H1 (cell line): ENCODE data around the gene INO80C. TPM values are rescaled to one million over a fixed set of nuclear protein-coding genes. Genes with fewer than 3 reads are reported as not detected.

ENCODE experiments used
- CTCF ChIA-PET: fragments of 300-600 bp; sonication (Branson Sonifier 250); formaldehyde crosslinking; loops from one replicate; lab custom pipeline; 2021; ENCODE audit not compliant: partially characterized antibody; lab: Charles Lee
- POLR2A ChIA-PET: fragments of 300-600 bp; sonication (Branson Sonifier 250); formaldehyde crosslinking; loops from one replicate; lab custom pipeline; 2021; ENCODE audit warnings: inconsistent platforms; ENCODE audit not compliant: partially characterized antibody; lab: Charles Lee
- DNase-seq, 2 experiments: peaks; one replicate each; pipeline versions ENCODE4 v3.0.0 to v3.0.0-alpha.2; 2010 to 2022; ENCODE audit warnings: low spot score in 2 of 2, low read depth in 1 of 2, mixed read lengths in 1 of 2
- FAIRE-seq: peaks from 2 replicates; lab custom pipeline; 2011; peaks lifted over from hg19 to GRCh38; lab: Jason Lieb, UNC
- H2AFZ ChIP-seq: 2 replicates; pipeline ENCODE4 v1.8.1; 2012; ENCODE audit warnings: low read length, inconsistent platforms
- H2AK5ac ChIP-seq: 2 replicates; pipeline ENCODE4 v1.6.1; 2013; ENCODE audit warnings: low read depth, low read length
- H2BK120ac ChIP-seq: replicated peaks from 2 replicates; pipeline ENCODE3; 2013; ENCODE audit warnings: low read depth, low read length, inconsistent platforms
- H2BK12ac ChIP-seq: 2 replicates; pipeline ENCODE4 v1.6.1; 2013; ENCODE audit warnings: low read depth, low read length
- H2BK15ac ChIP-seq: 2 replicates; pipeline ENCODE4 v1.6.1; 2013; ENCODE audit warnings: low read length
- H2BK20ac ChIP-seq: 2 replicates; pipeline ENCODE4 v1.6.1; 2013; ENCODE audit warnings: low read length
- H2BK5ac ChIP-seq: 2 replicates; pipeline ENCODE4 v1.6.1; 2013; ENCODE audit warnings: low read depth, low read length
- H3K14ac ChIP-seq: 2 replicates; pipeline ENCODE4 v1.6.1; 2013; ENCODE audit warnings: inconsistent platforms; ENCODE audit not compliant: insufficient read length
- H3K18ac ChIP-seq: 2 replicates; pipeline ENCODE4 v1.6.1; 2013; ENCODE audit warnings: low read length; ENCODE audit errors: extremely low read depth
- H3K23ac ChIP-seq: 2 replicates; pipeline ENCODE4 v1.6.1; 2013; ENCODE audit warnings: inconsistent platforms; ENCODE audit not compliant: insufficient read length
- H3K23me2 ChIP-seq: 2 replicates; pipeline ENCODE4 v1.6.1; 2013; ENCODE audit warnings: low read depth, low read length
- H3K27ac ChIP-seq: 2 replicates; pipeline ENCODE4 v1.6.1; 2011; ENCODE audit warnings: low read depth, low read length, inconsistent platforms
- H3K27me3 ChIP-seq, 4 experiments: replicated peaks in 1 of 4; 1 replicate in 1 of 4; 2 replicates in 3 of 4; pipeline versions ENCODE4 v1.6.1 to v1.8.1; 2011 to 2013; ENCODE audit warnings: low read length in 3 of 4, mild to moderate bottlenecking in 3 of 4, inconsistent platforms in 2 of 4, mixed read lengths in 2 of 4, moderate library complexity in 1 of 4; ENCODE audit not compliant: control insufficient read depth in 3 of 4, insufficient read depth in 3 of 4; ENCODE audit errors: extremely low read depth in 1 of 4
- H3K36me3 ChIP-seq, 4 experiments: 2 replicates each; pipeline versions ENCODE4 v1.6.1 to v1.8.1; 2011 to 2013; ENCODE audit warnings: mild to moderate bottlenecking in 4 of 4, low read length in 3 of 4, moderate library complexity in 2 of 4, control low read depth in 1 of 4, inconsistent platforms in 1 of 4; ENCODE audit not compliant: insufficient read depth in 4 of 4, control insufficient read depth in 2 of 4
- H3K4ac ChIP-seq: replicated peaks from 2 replicates; pipeline ENCODE3; 2013; ENCODE audit warnings: low read length, low read depth, mixed read lengths, inconsistent platforms; ENCODE audit not compliant: insufficient read length
- H3K4me1 ChIP-seq, 4 experiments: replicated peaks in 1 of 4; 1 replicate in 1 of 4; 2 replicates in 3 of 4; pipeline versions ENCODE4 v1.6.1 to v1.8.1; 2011 to 2013; ENCODE audit warnings: low read length in 3 of 4, inconsistent platforms in 2 of 4, mixed read lengths in 1 of 4; ENCODE audit not compliant: insufficient read depth in 4 of 4, control insufficient read depth in 3 of 4
- H3K4me2 ChIP-seq, 2 experiments: 2 replicates each; pipeline versions ENCODE4 v1.6.1 to v1.8.1; 2011 to 2013; ENCODE audit warnings: low read depth in 2 of 2, low read length in 2 of 2, control low read depth in 1 of 2, inconsistent platforms in 1 of 2, mild to moderate bottlenecking in 1 of 2; ENCODE audit not compliant: insufficient read depth in 1 of 2
- H3K4me3 ChIP-seq, 4 experiments: fragments of 200-600, 300-600 bp in 1 of 4; sonication (generic), shearing (Covaris generic), sonication (Bioruptor Twin) in 1 of 4; 2 replicates each; pipeline versions ENCODE4 v1.5.1 to v1.8.1; 2011 to 2016; ENCODE audit warnings: low read length in 4 of 4, low read depth in 3 of 4, control low read depth in 2 of 4, inconsistent platforms in 2 of 4, mild to moderate bottlenecking in 2 of 4, mixed read lengths in 1 of 4, moderate library complexity in 1 of 4; ENCODE audit not compliant: insufficient read depth in 2 of 4; ENCODE audit errors: extremely low read depth in 1 of 4
- H3K56ac ChIP-seq: replicated peaks from 2 replicates; pipeline ENCODE3; 2013; ENCODE audit warnings: low read depth, mild to moderate bottlenecking, mixed read lengths, low read length, inconsistent platforms; ENCODE audit not compliant: insufficient read length
- H3K79me1 ChIP-seq: 2 replicates; pipeline ENCODE4 v1.6.1; 2013; ENCODE audit warnings: low read depth, low read length, control low read depth
- H3K79me2 ChIP-seq, 2 experiments: 2 replicates each; pipeline versions ENCODE4 v1.6.1 to v1.8.1; 2012 to 2013; ENCODE audit warnings: low read length in 2 of 2, mild to moderate bottlenecking in 2 of 2, inconsistent platforms in 1 of 2; ENCODE audit not compliant: insufficient read depth in 2 of 2, control insufficient read depth in 1 of 2
- H3K9ac ChIP-seq, 4 experiments: replicated peaks in 1 of 4; 1 replicate in 1 of 4; 2 replicates in 3 of 4; pipeline versions ENCODE4 v1.6.1 to v1.8.1; 2011 to 2013; ENCODE audit warnings: low read depth in 3 of 4, low read length in 3 of 4, control low read depth in 2 of 4, mild to moderate bottlenecking in 2 of 4, moderate library complexity in 2 of 4, inconsistent platforms in 1 of 4; ENCODE audit errors: extremely low read depth in 1 of 4
- H3K9me3 ChIP-seq, 2 experiments: 2 replicates each; pipeline versions ENCODE4 v1.6.1 to v1.8.1; 2012 to 2013; ENCODE audit warnings: mild to moderate bottlenecking in 2 of 2, moderate library complexity in 2 of 2, control low read depth in 1 of 2, inconsistent platforms in 1 of 2, low read depth in 1 of 2, low read length in 1 of 2, mixed read lengths in 1 of 2; ENCODE audit not compliant: insufficient read depth in 2 of 2
- H4K20me1 ChIP-seq, 2 experiments: replicated peaks in 1 of 2; 2 replicates each; pipeline versions ENCODE3 to v1.8.1; 2011 to 2013; ENCODE audit warnings: inconsistent platforms in 2 of 2, low read length in 2 of 2, mild to moderate bottlenecking in 1 of 2; ENCODE audit not compliant: insufficient read depth in 2 of 2, control insufficient read depth in 1 of 2
- H4K5ac ChIP-seq: 2 replicates; pipeline ENCODE4 v1.6.1; 2013; ENCODE audit warnings: low read length, low read depth, mixed read lengths, inconsistent platforms; ENCODE audit not compliant: insufficient read length
- H4K8ac ChIP-seq: 2 replicates; pipeline ENCODE4 v1.8.0; 2013; ENCODE audit warnings: mild to moderate bottlenecking, moderate library complexity, low read length, inconsistent platforms; ENCODE audit not compliant: insufficient read depth; ENCODE audit errors: extremely low read depth
- H4K91ac ChIP-seq: replicated peaks from 2 replicates; pipeline ENCODE3; 2013; ENCODE audit warnings: low read length, mixed read lengths, inconsistent platforms; ENCODE audit not compliant: insufficient read length
- SRF ChIP-seq: IDR thresholded peaks from 2 replicates; pipeline ENCODE4 v1.6.1; 2011; ENCODE audit warnings: mild to moderate bottlenecking, low read depth, low read length, moderate library complexity
- TAF1 ChIP-seq: IDR thresholded peaks from 2 replicates; pipeline ENCODE4 v1.6.1; 2011; ENCODE audit warnings: mild to moderate bottlenecking, low read depth, low read length
- TEAD4 ChIP-seq: IDR thresholded peaks from 2 replicates; pipeline ENCODE4 v1.6.1; 2012; ENCODE audit warnings: low read depth, low read length, inconsistent platforms, mixed read lengths
- WGBS, 2 experiments: shearing (Covaris generic) in 1 of 2; methylation state at CpG; one replicate each; pipeline versions ENCODE4 v1.1.6 to v1.1.7; 2013 to 2015; ENCODE audit warnings: low lambda C conversion rate in 2 of 2, mixed read lengths in 2 of 2, inconsistent platforms in 1 of 2, low coverage in 1 of 2, missing lambda C conversion rate in 1 of 2; ENCODE audit not compliant: insufficient replicate concordance in 2 of 2, insufficient coverage in 1 of 2, insufficient read length in 1 of 2; ENCODE audit errors: extremely low coverage in 1 of 2, missing lambda C conversion rate in 1 of 2; 5-methylcytosine and 5-hydroxymethylcytosine counted together
- polyA plus RNA-seq, 7 experiments: library from polyadenylated mRNA; depleted of rRNA in 3 of 7; stranded (reverse) in 5 of 7; unstranded in 2 of 7; fragments of >200 nt in 5 of 7; fragments of 200-250 nt in 2 of 7; gene quantifications; 1 replicate in 5 of 7; 2 replicates in 1 of 7; 4 replicates in 1 of 7; pipeline versions ENCODE4 v1.2.1 to v1.2.3, GENCODE V29; 2011 to 2013; ENCODE audit warnings: missing spikeins in 2 of 7, mixed read lengths in 2 of 7
- total RNA-seq: library from RNA; stranded (reverse); fragmentation: NEBNext Ultra II Directional; extraction: Animal tissue kit (Norgen Biotek cat#: 25700); gene quantifications from 2 replicates; pipeline ENCODE4 v1.2.1, GENCODE V29; 2021

The INO80C gene
- total and polyA plus RNA-seq, 2 of the 8 experiments (the other 6 are each of a cell fraction or from before 2014, with no cell fraction given), result 30.1 to 48.9 TPM

DNA sequence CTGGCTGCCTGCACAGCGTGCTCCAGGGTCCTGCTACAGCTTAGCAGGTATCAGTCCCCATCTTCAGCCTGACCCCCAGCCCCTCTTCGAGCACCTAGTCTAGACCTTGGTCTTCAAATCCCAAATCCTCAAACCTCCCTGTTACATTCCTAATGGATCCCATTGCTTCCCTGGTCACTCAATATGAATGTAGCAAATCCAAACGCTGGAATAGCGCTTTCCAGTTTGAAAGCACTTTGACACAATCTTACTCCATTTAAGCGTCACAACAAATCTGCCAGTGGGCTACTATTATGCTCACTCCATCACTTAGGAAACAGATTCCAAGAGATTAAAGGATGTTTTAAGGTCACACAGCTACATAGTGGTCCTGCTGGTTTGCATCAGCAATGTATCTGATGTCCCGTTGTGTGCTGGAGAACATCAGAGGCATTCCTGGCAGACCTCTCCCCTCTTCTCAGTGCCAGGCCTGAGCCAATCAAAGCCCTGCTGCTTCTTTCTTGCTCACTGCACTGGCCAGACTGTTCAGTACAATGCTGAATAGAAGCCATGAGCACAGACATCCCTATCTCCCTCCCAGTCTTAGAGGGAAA lies 11.1 kb upstream of the INO80C start:
- Histone ChIP-seq H2AFZ (no peak overlapping the region), H2BK12ac (no peak overlapping the region), H3K9ac (no peak overlapping the region), H2BK5ac (no peak overlapping the region), H3K4me1 (peaks cover 0 to 4% (median under 1%) of the 10 kb centered on the region in 4 experiments; a peak in 2 of 7 replicates), H3K9me3 (no peaks in the 10 kb centered on the region), H2AK5ac (no peak overlapping the region), H2BK15ac (no peak overlapping the region), H3K18ac (no peak overlapping the region), H3K23ac (no peak overlapping the region), H3K27me3 (no peaks in the 10 kb centered on the region), H3K27ac (no peak overlapping the region), H3K79me1 (no peaks in the 10 kb centered on the region), H3K23me2 (no peaks in the 10 kb centered on the region), H2BK20ac (no peak overlapping the region), H3K4me2 (no peak overlapping the region), H2BK120ac (no peak overlapping the region), H3K56ac (no peak overlapping the region), H3K4ac (no peak overlapping the region), H3K79me2 (no peaks in the 10 kb centered on the region), H3K14ac (no peak overlapping the region), H3K36me3 (no peaks in the 10 kb centered on the region), H4K20me1 (no peaks in the 10 kb centered on the region), H4K5ac (no peak overlapping the region), H4K8ac (no peak overlapping the region), H4K91ac (no peak overlapping the region), H3K4me3 (no peak overlapping the region)
- 79% methylated on average over 6 of the region's 6 CpGs; no CpG with 5 or more reads in 1 of the 2 experiments for WGBS, 2 experiments
- no peak for TF ChIP-seq TAF1
- TF ChIP-seq TEAD4, result peak; percentile 80
- no peak for TF ChIP-seq SRF
- POLR2A ChIA-PET, result interaction anchor here (2.2 kb wide), 1 partner anchor 16 kb away, joined by 7 read pairs; no protein-coding TSS in a partner anchor
- CTCF ChIA-PET, result no interaction called here
- DNase-seq (peak in 1 of 2 experiments; percentile 37), FAIRE-seq (no peak)
